ENCODE measurements around the gene GRB10.

- TF ChIP-seq, protein P1, sequence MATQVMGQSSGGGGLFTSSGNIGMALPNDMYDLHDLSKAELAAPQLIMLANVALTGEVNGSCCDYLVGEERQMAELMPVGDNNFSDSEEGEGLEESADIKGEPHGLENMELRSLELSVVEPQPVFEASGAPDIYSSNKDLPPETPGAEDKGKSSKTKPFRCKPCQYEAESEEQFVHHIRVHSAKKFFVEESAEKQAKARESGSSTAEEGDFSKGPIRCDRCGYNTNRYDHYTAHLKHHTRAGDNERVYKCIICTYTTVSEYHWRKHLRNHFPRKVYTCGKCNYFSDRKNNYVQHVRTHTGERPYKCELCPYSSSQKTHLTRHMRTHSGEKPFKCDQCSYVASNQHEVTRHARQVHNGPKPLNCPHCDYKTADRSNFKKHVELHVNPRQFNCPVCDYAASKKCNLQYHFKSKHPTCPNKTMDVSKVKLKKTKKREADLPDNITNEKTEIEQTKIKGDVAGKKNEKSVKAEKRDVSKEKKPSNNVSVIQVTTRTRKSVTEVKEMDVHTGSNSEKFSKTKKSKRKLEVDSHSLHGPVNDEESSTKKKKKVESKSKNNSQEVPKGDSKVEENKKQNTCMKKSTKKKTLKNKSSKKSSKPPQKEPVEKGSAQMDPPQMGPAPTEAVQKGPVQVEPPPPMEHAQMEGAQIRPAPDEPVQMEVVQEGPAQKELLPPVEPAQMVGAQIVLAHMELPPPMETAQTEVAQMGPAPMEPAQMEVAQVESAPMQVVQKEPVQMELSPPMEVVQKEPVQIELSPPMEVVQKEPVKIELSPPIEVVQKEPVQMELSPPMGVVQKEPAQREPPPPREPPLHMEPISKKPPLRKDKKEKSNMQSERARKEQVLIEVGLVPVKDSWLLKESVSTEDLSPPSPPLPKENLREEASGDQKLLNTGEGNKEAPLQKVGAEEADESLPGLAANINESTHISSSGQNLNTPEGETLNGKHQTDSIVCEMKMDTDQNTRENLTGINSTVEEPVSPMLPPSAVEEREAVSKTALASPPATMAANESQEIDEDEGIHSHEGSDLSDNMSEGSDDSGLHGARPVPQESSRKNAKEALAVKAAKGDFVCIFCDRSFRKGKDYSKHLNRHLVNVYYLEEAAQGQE (IDR thresholded peaks at IDR 0.05): no peak
- TF ChIP-seq HNF4A (conservative IDR thresholded peaks at IDR 0.05) (no peak), CTCF (IDR thresholded peaks at IDR 0.05; ENCODE audit: low read depth, low read length, missing input control) (no peak), FOXA2 (IDR thresholded peaks at IDR 0.05) (no peak)
Measured at GRCh38 chr7:50587737-50588136, 195.0 kb downstream of the GRB10 start.
